ENCODE results near the gene ISCA2. TPM values are rescaled to one million over a fixed set of nuclear protein-coding genes. Genes with fewer than 3 reads are reported as not detected.

ISCA2 gene
- total RNA-seq (2014; rRNA removed; shearing (Covaris generic)) = 12.7 and 16.3 TPM in 2 replicates

GRCh38 chr14:74493343-74494261 is at the start of gene ISCA2:
Gene ISCA2, plus strand, starts transcription at chr14:74493765. Its CDS starts 10 bp downstream, at chr14:74493775.
- DNase-seq (ENCODE audit: low spot score) = peak; percentile 94

GRCh38 chr14:74444866-74445265 is 48.7 kb upstream of the ISCA2 start:
- no peak for DNase-seq (ENCODE audit: low spot score)

- peak; percentile 53 for DNase-seq (ENCODE audit: low spot score)
Observed at GRCh38 chr14:74454397-74454796, 39.2 kb upstream of the ISCA2 start.

DNA sequence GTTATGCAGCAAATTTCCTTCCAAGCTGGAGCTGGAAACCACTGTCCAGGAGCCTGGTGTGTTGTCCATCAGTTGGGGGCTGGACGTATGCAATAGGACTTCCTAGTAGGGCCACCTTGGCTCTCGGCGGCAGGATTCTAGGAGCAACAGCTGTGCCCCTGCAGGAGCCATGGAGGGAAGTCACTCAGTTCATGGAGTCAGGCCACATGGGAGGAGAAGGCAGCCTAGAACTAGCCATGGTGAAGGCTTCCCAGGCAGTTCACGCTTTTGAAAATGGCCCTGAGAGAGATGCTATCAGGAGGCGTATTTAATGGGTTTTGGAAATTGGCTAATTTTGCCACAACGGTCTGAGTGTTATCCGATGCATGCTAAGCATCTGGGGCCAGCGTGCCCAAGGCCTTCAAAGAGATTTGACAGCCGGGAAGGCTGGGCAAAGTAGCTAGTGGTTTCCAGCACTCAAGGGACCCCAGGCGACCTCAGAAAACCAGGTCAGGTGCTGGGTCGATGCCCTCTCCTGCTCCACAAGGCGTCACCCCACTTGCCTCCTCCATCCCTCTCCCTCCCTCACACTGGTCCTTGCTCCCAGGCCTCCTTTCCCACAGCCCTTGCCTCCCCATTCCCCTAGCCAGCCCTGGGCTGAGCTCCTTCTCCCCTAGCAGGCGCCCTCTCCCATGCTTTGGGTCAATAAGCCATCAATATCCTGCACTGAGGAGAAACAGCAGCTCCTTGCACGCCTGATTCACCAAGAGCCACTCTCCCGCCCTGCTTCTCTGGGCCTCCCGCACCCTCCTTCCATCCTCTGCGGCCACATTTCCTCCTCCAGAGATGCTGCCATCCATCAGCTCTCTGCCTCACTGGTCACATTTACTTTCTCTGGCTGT is 36.6 kb upstream of the ISCA2 start:
- no peak for DNase-seq (ENCODE audit: low spot score)

DNA sequence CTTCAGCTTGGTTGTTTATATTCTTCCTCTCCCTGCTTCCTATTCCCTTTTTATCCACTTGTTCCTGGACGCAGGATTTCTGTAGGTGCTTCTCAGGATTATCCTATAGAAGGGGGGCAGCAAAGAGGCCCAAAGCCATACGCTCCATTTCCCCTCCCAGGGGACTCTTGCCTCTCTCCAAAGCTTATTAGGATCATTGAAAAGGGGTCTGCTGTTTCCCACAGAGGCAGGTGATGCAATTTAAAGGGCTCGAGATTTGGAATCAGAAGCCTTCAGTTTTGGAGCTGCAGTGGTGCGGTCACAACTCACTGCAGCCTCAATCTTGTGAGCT is 36.0 kb upstream of the ISCA2 start:
- no peak for DNase-seq (ENCODE audit: low spot score)

- DNase-seq (ENCODE audit: low spot score) = peak; percentile 25
Observed at GRCh38 chr14:74459289-74459946, 34.1 kb upstream of the ISCA2 start.

DNA sequence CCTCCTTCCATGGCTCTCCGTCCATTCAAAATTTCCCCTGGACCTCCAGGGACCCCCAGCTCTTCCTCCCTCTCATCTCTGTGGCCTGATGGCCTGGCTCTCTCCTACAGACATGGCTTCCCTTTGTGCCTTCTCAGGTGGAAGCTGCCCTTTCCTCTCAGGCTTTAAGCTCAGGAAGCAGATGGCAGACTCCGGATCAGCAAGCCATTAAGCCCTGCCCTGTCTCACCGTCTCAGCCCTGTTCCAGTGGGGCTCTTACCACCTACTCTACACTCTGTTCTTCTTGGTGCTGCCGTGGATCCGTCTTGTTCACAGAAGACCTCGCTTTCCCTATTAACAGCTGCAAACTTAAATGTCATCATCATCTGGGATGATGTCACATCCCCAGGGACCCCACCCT is 33.6 kb upstream of the ISCA2 start:
- DNase-seq (ENCODE audit: low spot score) = no peak

GRCh38 chr14:74462993-74463392 is 30.6 kb upstream of the ISCA2 start:
- no peak for DNase-seq (ENCODE audit: low spot score)

DNA sequence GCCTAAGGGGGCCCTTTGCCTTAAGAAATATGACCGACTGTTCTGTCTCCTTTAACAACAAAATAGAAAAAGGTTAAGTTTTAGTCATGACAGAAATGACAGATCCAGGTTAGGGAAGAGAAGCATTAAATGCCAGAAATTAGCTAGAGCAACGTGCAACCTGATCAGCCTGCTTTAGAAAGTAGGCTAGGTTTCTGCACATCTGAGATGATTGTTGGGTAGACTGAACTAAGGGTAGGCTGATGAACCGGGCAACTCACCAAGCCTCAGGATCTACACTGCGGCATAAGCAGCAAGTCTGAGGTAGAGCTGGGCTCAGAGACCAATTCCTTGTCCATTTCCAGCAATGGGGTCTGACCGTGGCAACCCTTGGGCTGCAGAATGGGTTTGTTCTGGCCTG is 29.9 kb upstream of the ISCA2 start:
- no peak for DNase-seq (ENCODE audit: low spot score)

GRCh38 chr14:74464785-74465184 is 28.8 kb upstream of the ISCA2 start:
- no peak for DNase-seq (ENCODE audit: low spot score)

GRCh38 chr14:74465335-74465734 is 28.2 kb upstream of the ISCA2 start:
- DNase-seq (ENCODE audit: low spot score) = no peak

DNA sequence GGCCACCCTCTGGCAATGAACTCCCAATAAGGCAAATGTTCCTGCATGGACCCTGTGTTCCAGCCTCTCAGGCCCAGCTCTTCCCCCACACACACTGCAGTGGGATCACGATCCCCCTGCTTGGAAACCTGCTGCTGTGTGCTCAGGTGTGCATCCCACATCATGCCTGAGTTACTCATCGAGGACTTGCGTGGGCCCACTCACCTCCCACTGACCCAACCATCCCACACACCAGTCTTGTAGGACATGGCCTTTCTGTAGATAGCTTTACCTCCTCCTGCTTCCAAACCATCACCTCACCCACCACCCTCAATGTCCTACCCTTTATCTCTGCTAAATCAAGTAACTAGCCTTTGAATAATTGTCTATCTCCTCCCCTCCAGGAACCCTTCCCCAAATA is 25.1 kb upstream of the ISCA2 start:
- DNase-seq (ENCODE audit: low spot score) = no peak

- no peak for DNase-seq (ENCODE audit: low spot score)
Observed at GRCh38 chr14:74469548-74470518, 23.7 kb upstream of the ISCA2 start.

- DNase-seq (ENCODE audit: low spot score) = no peak
Observed at GRCh38 chr14:74472601-74473000, 21.0 kb upstream of the ISCA2 start.

- DNase-seq (ENCODE audit: low spot score) = no peak
Observed at GRCh38 chr14:74474376-74474775, 19.2 kb upstream of the ISCA2 start.

GRCh38 chr14:74475678-74476077 is 17.9 kb upstream of the ISCA2 start:
- no peak for DNase-seq (ENCODE audit: low spot score)

GRCh38 chr14:74476107-74476506 is 17.5 kb upstream of the ISCA2 start:
- DNase-seq (ENCODE audit: low spot score) = no peak

DNA sequence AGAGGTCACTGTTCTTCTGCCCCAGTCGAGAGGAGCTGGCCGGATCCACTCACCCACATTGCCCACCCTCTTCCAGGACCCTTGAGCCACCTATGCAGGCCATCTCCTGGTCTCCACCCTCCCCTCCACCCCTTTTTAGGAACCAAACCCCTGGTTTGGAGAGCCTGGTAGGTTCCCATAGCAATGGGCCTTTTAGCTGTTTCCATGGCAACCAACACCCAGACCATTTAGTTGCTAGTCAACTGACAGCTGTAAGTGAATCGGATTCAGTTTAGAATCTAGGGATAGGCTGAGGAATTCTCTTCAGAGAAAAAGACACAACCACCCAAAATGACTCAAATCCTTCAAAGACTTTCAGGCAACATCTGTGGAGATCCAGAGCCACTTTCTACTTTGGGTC is 17.0 kb upstream of the ISCA2 start:
- no peak for DNase-seq (ENCODE audit: low spot score)

- peak; percentile 54 for DNase-seq (ENCODE audit: low spot score)
Observed at GRCh38 chr14:74478996-74479635, 14.4 kb upstream of the ISCA2 start.

- no peak for DNase-seq (ENCODE audit: low spot score)
Observed at GRCh38 chr14:74480046-74480445, 13.5 kb upstream of the ISCA2 start.

Measured in HT-29 (cell line).